Right lobe of liver (tissue), 6 donors: Measurements from ENCODE around the gene CRYBG1. TPM values are rescaled to one million over a fixed set of nuclear protein-coding genes. Genes with fewer than 3 reads are reported as not detected.

Experiments
- ATAC-seq, 4 donors: fragments of 200-7000 bp; cut with Tn5 transposase; one replicate each; pipeline ENCODE4 v1.9.1; 2020; ENCODE audit warnings: mild to moderate bottlenecking in 4 of 4, moderate library complexity in 4 of 4
- DNase-seq, 3 donors: peaks; one replicate each; pipeline ENCODE4 v3.0.0-alpha.2; 2020
- H3K27ac ChIP-seq, 3 donors: fragments of 200-600 bp; one replicate each; pipeline ENCODE4 v1.8.0; 2022
- H3K27me3 ChIP-seq, 2 donors: fragments of 200-600 bp; one replicate each; pipeline ENCODE4 v1.8.0; 2022
- H3K36me3 ChIP-seq, 4 donors: fragments of 200-600 bp; sonication (generic) in 1 of 4; one replicate each; pipeline versions ENCODE4 v1.5.1 to v1.8.0; 2017 to 2022; ENCODE audit warnings: control low read depth in 1 of 4
- H3K4me1 ChIP-seq, 4 donors: fragments of 200-600 bp; sonication (generic) in 1 of 4; one replicate each; pipeline versions ENCODE4 v1.5.1 to v1.8.0; 2017 to 2022; ENCODE audit warnings: control low read depth in 1 of 4
- H3K4me3 ChIP-seq, 3 donors: fragments of 200-600 bp; one replicate each; pipeline ENCODE4 v1.8.0; 2022
- H3K9me3 ChIP-seq, 4 donors: fragments of 200-600 bp; sonication (generic) in 1 of 4; one replicate each; pipeline versions ENCODE4 v1.5.1 to v1.8.0; 2017 to 2022; ENCODE audit warnings: control low read depth in 1 of 4
- CTCF ChIP-seq, 4 donors: fragments of 200-600 bp in 3 of 4; fragments of 450-650 bp in 1 of 4; IDR thresholded peaks; one replicate each; pipeline versions ENCODE4 v1.5.1 to v1.8.0; 2016 to 2022; ENCODE audit warnings: antibody characterized with exemption in 4 of 4, mild to moderate bottlenecking in 2 of 4
- POLR2A ChIP-seq: fragments of 450-650 bp; IDR thresholded peaks from one replicate; pipeline ENCODE4 v1.6.1; 2017; ENCODE audit warnings: antibody characterized with exemption, mild to moderate bottlenecking
- WGBS: methylation state at CpG from one replicate; pipeline ENCODE4 v1.1.6; 2018; ENCODE audit warnings: low coverage, low lambda C conversion rate; ENCODE audit not compliant: insufficient coverage; ENCODE audit errors: missing lambda C conversion rate; 5-methylcytosine and 5-hydroxymethylcytosine counted together
- intact Hi-C, 2 donors: fragments of 100-400 bp; cut with DNase I; formaldehyde crosslinking; loops; one replicate each; pipeline versions ENCODE4 v1.11.2 to v1.14.1; 2022
- total RNA-seq, 6 experiments: library from RNA; depleted of rRNA in 2 of 6; stranded (reverse); fragments of >200 nt in 2 of 6; fragmentation: NEBNext Ultra II Directional in 3 of 6; extraction: Animal tissue kit (Norgen Biotek cat#: 25700) in 3 of 6; gene quantifications; one replicate each; pipeline versions ENCODE4 v1.1.0 to v1.2.4, GENCODE V29; 2016 to 2023
- donor health status: DM: no; HTN: yes; CAD: no.
- donor health status: DM: no; HTN: no; CAD: no.
- donor health status: DM: no; HTN: no; CAD: no.
- donor health status: DM: no; HTN: yes; CAD: no.
- donor health status: DM: no; HTN: yes; CAD: no.

CRYBG1 gene
- total RNA-seq, 6 experiments from 2014 or later: 6.8 to 10.9 (median 7.9) TPM

- ATAC-seq (peak; percentile 40 to 67 (median 58)), DNase-seq (no peak)
- H3K4me3 ChIP-seq: no peak overlapping the region
- H3K4me1 ChIP-seq: peaks cover 0 to 6% (median 2%) of the 10 kb centered on the region in 4 donors
- no peaks in the 10 kb centered on the region for H3K27me3 ChIP-seq
- intact Hi-C loops: no loop called here
- peak overlapping the region in 2 of 3 donors; percentile 10 to 45 for H3K27ac ChIP-seq
- no peaks in the 10 kb centered on the region for H3K36me3 ChIP-seq
- TF ChIP-seq POLR2A (peak; percentile 31), CTCF (IDR thresholded peaks at IDR 0.05) (no peak)
- H3K9me3 ChIP-seq: no peaks in the 10 kb centered on the region
- 61% methylated on average over 15 of the region's 15 CpGs for WGBS
Observed at GRCh38 chr6:106520711-106521401, 160.3 kb downstream of the CRYBG1 start.

- no peak for DNase-seq
Observed at GRCh38 chr6:106522562-106523250, 162.2 kb downstream of the CRYBG1 start.

DNA sequence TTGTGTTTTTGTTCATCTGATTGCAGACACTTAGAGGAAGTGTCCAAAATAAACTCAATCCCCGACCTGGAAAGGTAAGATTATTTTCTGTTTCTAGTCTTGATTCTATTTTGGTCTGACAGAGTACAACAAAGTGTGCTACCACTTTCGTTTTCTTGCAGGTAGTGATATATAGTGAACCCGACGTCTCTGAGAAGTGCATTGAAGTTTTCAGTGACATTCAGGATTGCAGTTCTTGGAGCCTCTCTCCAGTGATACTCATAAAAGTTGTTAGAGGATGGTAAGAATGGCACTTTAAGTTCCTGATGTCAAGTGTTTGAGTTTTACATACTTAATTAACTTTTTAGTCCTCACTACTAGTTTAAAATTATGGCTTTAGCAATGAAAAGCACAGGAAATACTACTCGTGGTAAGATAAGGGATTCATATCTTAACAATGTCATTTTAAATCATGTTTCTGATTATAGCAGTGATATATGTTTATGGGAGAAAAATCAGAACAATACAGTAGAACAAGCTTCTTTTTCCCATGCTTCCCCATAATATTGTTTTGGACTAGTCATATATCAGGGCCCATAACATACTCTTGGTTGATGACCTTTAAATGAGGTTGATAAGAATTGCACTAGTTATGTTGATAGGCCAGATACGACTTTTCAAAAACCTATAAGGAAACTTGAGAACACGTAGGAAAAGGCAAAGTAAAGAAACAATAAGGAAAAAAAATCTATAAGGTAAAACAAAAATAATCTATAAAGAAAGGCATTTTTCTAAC lies 164.8 kb downstream of the CRYBG1 start:
- Histone ChIP-seq H3K4me1 (peaks cover 0 to 6% (median 2%) of the 10 kb centered on the region in 4 donors), H3K9me3 (no peaks in the 10 kb centered on the region), H3K36me3 (peaks cover 0 to 5% (median 0%) of the 10 kb centered on the region in 4 donors), H3K27me3 (no peaks in the 10 kb centered on the region), H3K4me3 (peak overlapping the region; percentile 1 to 30 (median 5)), H3K27ac (peak overlapping the region in 2 of 3 donors; percentile 9 to 37)
- DNase-seq: no peak
- 30% methylated on average over 7 of the region's 7 CpGs for WGBS
- peak; percentile 59 to 83 (median 80) for ATAC-seq
- no peak for TF ChIP-seq CTCF (IDR thresholded peaks at IDR 0.05)
- TF ChIP-seq POLR2A: no peak
- intact Hi-C loops: no loop called here

More at GRCh38 chr6:106522562-106523250, 162.2 kb downstream of the CRYBG1 start:
- intact Hi-C loops: no loop called here
- ATAC-seq: no peak
- peaks cover 0 to 6% (median 2%) of the 10 kb centered on the region in 4 donors for H3K4me1 ChIP-seq
- no peak overlapping the region for H3K27ac ChIP-seq
- TF ChIP-seq CTCF (IDR thresholded peaks at IDR 0.05): no peak
- no peak for TF ChIP-seq POLR2A
- H3K27me3 ChIP-seq: no peaks in the 10 kb centered on the region
- WGBS: 70% methylated on average over 6 of the region's 6 CpGs
- no peaks in the 10 kb centered on the region for H3K36me3 ChIP-seq
- no peaks in the 10 kb centered on the region for H3K9me3 ChIP-seq
- no peak overlapping the region for H3K4me3 ChIP-seq

GRCh38 chr6:106525882-106526275 lies 165.4 kb downstream of the CRYBG1 start:
- TF ChIP-seq CTCF (IDR thresholded peaks at IDR 0.05) (no peak), POLR2A (no peak)
- DNase-seq (no peak), ATAC-seq (no peak)
- 50% methylated on average over 1 of the region's 1 CpG for WGBS
- Histone ChIP-seq H3K27me3 (no peaks in the 10 kb centered on the region), H3K9me3 (no peaks in the 10 kb centered on the region), H3K4me3 (no peak overlapping the region), H3K27ac (no peak overlapping the region), H3K36me3 (peaks cover 0 to 7% (median 0%) of the 10 kb centered on the region in 4 donors), H3K4me1 (peaks cover 0 to 6% (median 2%) of the 10 kb centered on the region in 4 donors)
- intact Hi-C loops: no loop called here
